ACC112 (cell line): ENCODE results near the gene MSI2.

ENCODE experiments used
- H2AFZ ChIP-seq: fragments of 200-600 bp; sonication (generic); one replicate; pipeline ENCODE4 v1.6.0; 2017; ENCODE audit warnings: antibody characterized with exemption, low read length; ENCODE audit not compliant: unreplicated experiment
- H3K27ac ChIP-seq: fragments of 200-600 bp; sonication (generic); 2 replicates; pipeline ENCODE4 v1.5.1; 2014; ENCODE audit warnings: low read depth, mild to moderate bottlenecking, antibody characterized with exemption, low read length, moderate library complexity
- H3K27me3 ChIP-seq: fragments of 200-600 bp; sonication (generic); 2 replicates; pipeline ENCODE4 v1.6.1; 2014; ENCODE audit warnings: mild to moderate bottlenecking, antibody characterized with exemption, low read length, moderate library complexity, mixed read lengths; ENCODE audit not compliant: insufficient read depth
- H3K36me3 ChIP-seq: fragments of 200-600 bp; sonication (generic); 2 replicates; pipeline ENCODE4 v1.6.1; 2016; ENCODE audit warnings: mild to moderate bottlenecking, antibody characterized with exemption, low read length, moderate library complexity, mixed read lengths; ENCODE audit not compliant: insufficient read depth
- H3K4me1 ChIP-seq: fragments of 200-600 bp; sonication (generic); one replicate; pipeline ENCODE4 v1.6.1; 2016; ENCODE audit warnings: low read length, mixed read lengths; ENCODE audit not compliant: insufficient read depth, unreplicated experiment, control insufficient read depth
- H3K4me3 ChIP-seq: fragments of 200-600 bp; sonication (generic); 2 replicates; pipeline ENCODE4 v1.5.1; 2014; ENCODE audit warnings: mild to moderate bottlenecking, low read depth, low read length
- H3K79me2 ChIP-seq: fragments of 200-600 bp; sonication (generic); one replicate; pipeline ENCODE4 v1.6.0; 2016; ENCODE audit warnings: low read length; ENCODE audit not compliant: control insufficient read depth, unreplicated experiment, insufficient read depth

MSI2 gene

DNA sequence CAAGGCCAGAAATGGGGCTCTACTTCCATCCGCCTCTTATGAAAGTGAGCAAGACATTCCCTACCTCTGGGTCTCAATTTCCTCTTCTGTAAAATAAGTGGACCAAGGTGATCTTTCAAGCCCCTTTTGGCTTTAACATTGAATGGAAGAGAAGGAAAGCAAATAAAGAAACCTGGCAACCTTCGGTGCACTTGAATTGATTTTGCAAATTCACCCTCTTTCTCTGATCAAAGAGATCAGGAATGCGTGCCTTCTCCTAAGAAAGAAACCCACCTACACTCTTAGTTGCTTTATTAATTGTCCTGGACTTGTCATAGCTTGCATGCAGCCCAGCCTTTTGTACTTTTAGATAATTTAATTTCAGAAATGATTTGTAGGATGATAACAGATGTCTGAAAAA, 3.0 kb downstream of the MSI2 start:
- H3K27ac ChIP-seq, result no peak overlapping the region
- H3K4me3 ChIP-seq, result no peak overlapping the region
- H3K27me3 ChIP-seq, result no peaks in the 10 kb centered on the region
- no peak overlapping the region for H2AFZ ChIP-seq
- peaks cover 5% of the 10 kb centered on the region for H3K4me1 ChIP-seq
- H3K36me3 ChIP-seq, result 0 out of 2 replicates have a peak, but pooled peaks cover 6% of the 10 kb centered on the region
- no peaks in the 10 kb centered on the region for H3K79me2 ChIP-seq

DNA sequence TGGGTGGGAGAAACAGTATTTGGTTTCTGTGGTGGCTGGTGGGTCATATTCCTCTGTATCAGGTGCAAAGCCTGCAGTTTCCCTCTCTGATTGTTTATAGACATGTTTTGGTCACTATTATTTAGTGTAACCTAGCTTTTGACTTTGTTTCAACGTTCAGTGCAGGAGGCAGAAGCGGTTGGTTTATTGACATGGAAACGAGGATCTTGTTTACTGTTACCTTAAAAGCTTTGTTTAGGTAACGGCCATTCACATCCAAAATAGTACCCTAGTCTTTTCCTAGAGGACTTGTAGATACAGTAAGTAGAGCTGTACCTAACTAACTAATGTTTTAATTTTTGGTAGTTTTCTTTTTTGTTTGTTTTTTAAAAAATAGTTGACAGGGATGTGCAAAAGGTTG, 3.5 kb downstream of the MSI2 start:
- H3K79me2 ChIP-seq, result no peaks in the 10 kb centered on the region
- no peak overlapping the region for H3K27ac ChIP-seq
- H2AFZ ChIP-seq, result no peak overlapping the region
- peaks cover 5% of the 10 kb centered on the region for H3K4me1 ChIP-seq
- no peak overlapping the region for H3K4me3 ChIP-seq
- H3K36me3 ChIP-seq, result peaks cover 6% of the 10 kb centered on the region; the same call in 1 of the 2 replicates
- H3K27me3 ChIP-seq, result no peaks in the 10 kb centered on the region

DNA sequence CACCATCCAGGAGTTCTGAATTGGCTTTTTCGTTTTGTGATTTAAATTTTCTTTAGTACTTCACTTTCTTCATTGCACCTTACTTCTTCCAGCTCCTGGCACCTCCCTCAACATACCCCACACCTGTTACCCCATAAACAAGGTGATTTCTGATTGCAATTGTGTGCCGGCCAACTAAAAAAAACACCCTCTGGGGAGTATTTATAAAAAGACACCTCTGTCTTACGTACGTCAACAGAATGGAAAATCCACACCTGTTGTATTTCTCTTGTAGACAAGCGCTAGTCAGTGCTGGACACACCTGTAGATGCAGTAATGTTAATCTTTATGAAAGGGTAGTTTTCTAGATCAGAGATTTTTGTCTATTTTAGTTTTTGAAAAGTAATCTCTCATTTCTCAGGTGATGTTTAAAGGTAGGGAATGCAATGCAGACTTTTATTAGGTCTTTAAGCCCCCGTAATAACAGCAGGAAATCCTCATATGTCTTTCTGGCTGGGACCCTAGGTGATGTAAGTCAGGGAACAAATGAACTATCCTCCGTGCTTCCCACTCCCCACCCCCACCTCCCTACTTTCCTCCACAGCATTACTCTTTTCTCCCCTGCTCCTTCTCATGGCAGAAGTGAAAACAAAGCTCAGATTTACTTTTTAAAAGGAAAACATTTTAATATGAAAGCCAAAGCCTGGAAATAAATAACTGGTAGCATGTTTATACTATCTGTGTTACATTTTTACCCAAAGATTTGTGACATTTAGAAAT, 4.2 kb downstream of the MSI2 start:
- Histone ChIP-seq H3K4me3 (no peak overlapping the region), H3K36me3 (peaks cover 6% of the 10 kb centered on the region; the same call in 1 of the 2 replicates)

DNA sequence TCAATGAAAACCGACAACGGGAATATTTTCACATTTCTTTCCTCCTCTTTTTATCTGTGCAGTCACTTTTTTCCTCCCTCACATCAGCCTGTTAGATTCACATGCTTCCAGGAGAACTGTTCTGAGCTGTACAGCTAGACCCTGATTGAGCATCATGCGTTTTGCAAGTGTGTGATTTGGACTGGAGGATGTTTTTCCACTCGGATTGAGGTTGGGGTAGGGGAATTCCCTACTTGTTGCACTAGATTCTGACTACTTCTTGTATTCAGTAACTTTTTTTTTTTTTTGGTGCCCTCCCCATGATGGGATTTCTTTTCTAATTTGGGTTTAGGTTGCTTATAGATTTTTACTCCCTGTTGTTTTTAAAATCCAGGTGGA, 4.8 kb downstream of the MSI2 start:
- Histone ChIP-seq H3K27ac (no peak overlapping the region), H3K36me3 (peaks cover 6% of the 10 kb centered on the region; the same call in 1 of the 2 replicates), H2AFZ (no peak overlapping the region), H3K4me3 (no peak overlapping the region), H3K79me2 (no peaks in the 10 kb centered on the region), H3K27me3 (no peaks in the 10 kb centered on the region), H3K4me1 (no peaks in the 10 kb centered on the region)

More for the DNA sequence above, 4.2 kb downstream of the MSI2 start:
- H3K79me2 ChIP-seq, result no peaks in the 10 kb centered on the region
- no peaks in the 10 kb centered on the region for H3K4me1 ChIP-seq
- H3K27me3 ChIP-seq, result no peaks in the 10 kb centered on the region
- H3K27ac ChIP-seq, result no peak overlapping the region
- no peak overlapping the region for H2AFZ ChIP-seq

DNA sequence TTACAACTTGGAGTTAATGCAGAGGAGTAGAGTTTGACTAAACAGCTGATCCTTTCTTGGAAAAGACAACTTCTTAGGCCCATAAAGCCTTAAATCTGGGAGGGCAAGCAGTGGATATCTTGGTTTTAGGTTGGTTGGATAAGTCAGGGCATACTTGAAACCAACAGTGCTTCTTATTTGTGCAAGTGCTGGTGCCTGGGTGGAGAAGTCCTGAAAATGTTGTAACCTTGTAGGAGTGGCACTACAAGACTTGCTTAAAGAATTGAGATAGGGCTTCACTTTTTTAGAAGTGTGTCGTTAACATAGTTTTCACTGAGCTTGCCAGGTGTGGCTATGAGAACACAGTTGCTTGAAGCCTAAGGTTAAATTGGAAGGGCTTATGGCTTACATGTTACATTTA, 6.2 kb downstream of the MSI2 start:
- H3K79me2 ChIP-seq, result no peaks in the 10 kb centered on the region
- H2AFZ ChIP-seq, result no peak overlapping the region
- no peaks in the 10 kb centered on the region for H3K27me3 ChIP-seq
- H3K4me1 ChIP-seq, result no peaks in the 10 kb centered on the region
- no peak overlapping the region for H3K27ac ChIP-seq
- no peak overlapping the region for H3K4me3 ChIP-seq
- peaks cover 6% of the 10 kb centered on the region; the same call in 1 of the 2 replicates for H3K36me3 ChIP-seq

DNA sequence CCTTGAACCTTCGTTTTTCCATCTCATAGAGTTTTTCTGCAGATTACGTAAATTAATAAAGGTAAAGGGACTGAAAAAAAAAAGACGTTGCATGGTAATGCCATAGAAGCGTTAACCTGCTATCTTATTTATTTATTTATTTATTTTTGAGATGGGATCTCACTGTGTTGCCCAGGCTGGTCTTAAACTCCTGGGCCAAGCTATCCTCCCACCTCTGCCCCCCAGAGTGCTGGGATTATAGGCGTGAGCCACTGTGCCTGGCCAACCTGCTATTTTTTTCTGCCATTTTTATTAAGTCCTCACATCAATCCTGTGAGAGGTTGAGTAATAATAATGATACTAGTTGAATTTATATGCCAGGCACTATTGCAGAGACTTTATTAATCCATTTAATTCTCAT, 7.9 kb downstream of the MSI2 start:
- Histone ChIP-seq H3K36me3 (peaks cover 6% of the 10 kb centered on the region; the same call in 1 of the 2 replicates), H3K27me3 (no peaks in the 10 kb centered on the region), H3K79me2 (no peaks in the 10 kb centered on the region), H3K4me1 (no peaks in the 10 kb centered on the region), H3K4me3 (no peak overlapping the region), H3K27ac (no peak overlapping the region), H2AFZ (no peak overlapping the region)

DNA sequence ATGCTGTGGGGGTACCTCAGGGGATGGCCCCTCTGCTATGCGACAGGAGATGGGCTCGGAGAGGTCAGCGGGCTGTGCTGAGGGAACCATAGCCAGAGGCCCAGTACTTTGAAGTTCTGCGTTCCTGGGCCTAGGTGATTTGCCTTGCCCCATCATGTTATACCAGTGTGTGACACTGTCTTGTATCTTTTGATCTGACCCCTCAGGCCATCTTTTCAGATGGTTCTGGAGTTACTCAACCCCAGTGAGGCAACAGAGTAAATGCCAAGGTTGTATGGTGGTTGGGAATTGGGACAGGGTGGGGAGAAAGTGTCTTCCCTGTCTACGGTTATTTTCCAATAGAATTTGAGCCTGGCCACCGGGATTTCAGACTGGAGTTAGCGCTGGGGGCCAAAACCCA, 8.5 kb downstream of the MSI2 start:
- Histone ChIP-seq H3K36me3 (peaks cover 6% of the 10 kb centered on the region; the same call in 1 of the 2 replicates), H2AFZ (no peak overlapping the region), H3K4me3 (no peak overlapping the region), H3K79me2 (no peaks in the 10 kb centered on the region), H3K27me3 (no peaks in the 10 kb centered on the region), H3K27ac (no peak overlapping the region), H3K4me1 (no peaks in the 10 kb centered on the region)

DNA sequence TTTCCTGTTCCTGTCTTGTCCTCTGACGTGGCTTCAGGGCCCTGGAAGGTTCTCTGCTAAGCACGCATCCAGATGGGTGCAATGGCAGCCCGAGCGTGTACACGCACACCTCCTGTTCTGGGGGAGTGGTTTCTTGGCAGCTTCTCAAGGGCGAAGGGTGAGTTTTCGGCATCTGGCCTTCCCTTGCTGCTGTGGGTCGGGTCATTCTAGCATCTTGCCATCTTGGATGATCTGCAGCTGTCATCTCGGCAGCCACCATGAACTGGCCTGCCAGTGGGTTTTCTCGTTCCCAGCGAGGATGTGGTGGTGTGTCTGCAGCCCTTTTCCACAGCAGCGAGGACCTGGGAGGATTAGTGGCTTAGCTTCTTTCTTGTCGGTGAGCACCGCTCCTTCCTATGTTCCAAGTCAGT, 10.6 kb downstream of the MSI2 start:
- peaks cover 6% of the 10 kb centered on the region; the same call in 1 of the 2 replicates for H3K36me3 ChIP-seq
- H3K27me3 ChIP-seq, result no peaks in the 10 kb centered on the region
- no peak overlapping the region for H2AFZ ChIP-seq
- no peaks in the 10 kb centered on the region for H3K4me1 ChIP-seq
- no peak overlapping the region for H3K4me3 ChIP-seq
- no peaks in the 10 kb centered on the region for H3K79me2 ChIP-seq
- H3K27ac ChIP-seq, result no peak overlapping the region

DNA sequence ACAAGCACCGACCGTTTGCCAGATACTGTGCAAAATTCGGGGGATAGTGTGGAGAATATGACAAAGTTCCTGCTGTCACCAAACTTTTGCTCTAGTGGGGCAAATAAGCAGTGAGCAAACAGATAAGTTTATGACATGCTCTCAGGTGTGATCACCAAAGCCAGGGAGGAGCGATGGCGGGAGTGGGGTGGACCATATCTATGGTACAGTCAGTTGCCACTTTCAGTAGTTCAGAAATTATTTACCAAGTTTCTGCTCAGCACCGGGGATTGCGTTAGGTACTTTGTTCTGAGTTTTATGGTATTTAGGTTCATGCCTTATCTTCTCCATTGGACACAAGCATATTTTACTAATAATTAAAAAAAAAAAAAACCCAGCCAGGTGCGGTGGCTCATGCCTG, 11.9 kb downstream of the MSI2 start:
- Histone ChIP-seq H3K36me3 (no peaks in the 10 kb centered on the region; the same call in 1 of the 2 replicates), H3K79me2 (no peaks in the 10 kb centered on the region), H3K27me3 (no peaks in the 10 kb centered on the region)

DNA sequence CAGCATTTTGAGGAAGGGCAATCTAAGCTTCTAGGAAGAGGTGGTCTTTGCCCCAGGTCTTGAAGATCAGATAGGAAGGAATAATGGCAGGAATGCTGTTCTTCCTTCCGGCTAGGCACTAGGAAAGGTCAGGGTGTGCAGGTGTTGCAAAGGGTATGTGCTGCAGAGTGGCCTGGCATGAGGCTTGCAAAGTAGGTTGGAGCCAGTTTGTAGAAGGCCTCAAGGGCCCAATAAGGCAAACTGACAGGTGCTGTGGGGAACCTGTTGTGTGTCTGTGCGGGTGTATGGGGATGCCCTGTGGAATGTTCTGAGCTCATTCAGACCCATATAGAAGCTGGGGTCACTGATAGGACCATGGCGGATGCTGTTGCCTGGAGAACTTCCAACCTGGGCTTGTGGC, 12.7 kb downstream of the MSI2 start:
- Histone ChIP-seq H3K27ac (no peak overlapping the region), H3K79me2 (no peaks in the 10 kb centered on the region), H3K36me3 (no peaks in the 10 kb centered on the region; the same call in 1 of the 2 replicates), H2AFZ (no peak overlapping the region), H3K27me3 (no peaks in the 10 kb centered on the region), H3K4me3 (no peak overlapping the region), H3K4me1 (no peaks in the 10 kb centered on the region)

More for the DNA sequence above, 11.9 kb downstream of the MSI2 start:
- no peak overlapping the region for H3K4me3 ChIP-seq
- H3K27ac ChIP-seq, result no peak overlapping the region
- H2AFZ ChIP-seq, result no peak overlapping the region
- H3K4me1 ChIP-seq, result no peaks in the 10 kb centered on the region

DNA sequence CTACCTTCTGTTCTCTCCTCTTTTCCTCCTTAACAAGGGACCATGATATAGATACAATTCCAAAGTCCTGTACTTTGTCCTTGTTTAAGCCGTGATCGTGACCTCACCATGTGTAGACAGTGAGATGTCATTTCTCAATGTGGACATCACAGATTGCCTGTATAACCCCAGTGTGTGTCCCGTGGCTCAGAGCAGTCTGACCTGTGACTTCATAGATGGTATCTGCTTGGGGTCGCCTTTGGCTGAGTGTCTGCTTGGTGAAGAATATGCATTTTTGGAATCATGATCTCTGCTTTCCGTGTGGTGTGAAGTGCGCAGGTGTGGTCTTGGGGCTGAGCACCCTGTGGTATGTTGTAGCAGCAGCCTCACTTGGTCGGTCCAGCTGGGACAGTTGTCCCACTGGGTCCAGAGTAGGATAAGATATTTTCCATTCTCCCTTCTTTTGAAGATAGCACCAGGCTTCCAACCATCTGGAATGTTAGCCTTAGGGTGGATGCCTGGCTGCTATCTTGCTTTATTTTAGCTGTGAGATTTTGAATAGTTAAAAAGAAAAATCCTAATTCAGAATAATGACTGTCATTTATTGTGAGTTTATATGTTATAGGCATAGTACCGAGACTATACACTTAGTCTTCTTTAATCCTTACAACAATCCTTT, 13.4 kb downstream of the MSI2 start:
- H3K4me3 ChIP-seq, result no peak overlapping the region
- no peaks in the 10 kb centered on the region for H3K4me1 ChIP-seq
- H2AFZ ChIP-seq, result no peak overlapping the region
- no peaks in the 10 kb centered on the region for H3K79me2 ChIP-seq
- no peaks in the 10 kb centered on the region for H3K27me3 ChIP-seq
- H3K27ac ChIP-seq, result no peak overlapping the region
- H3K36me3 ChIP-seq, result no peaks in the 10 kb centered on the region; the same call in 1 of the 2 replicates
